Femur (tissue), 1 donor: ENCODE data around the gene ZNF574.

Experiments
- DNase-seq: peaks from one replicate; pipeline ENCODE4 v3.0.0-alpha.2; 2017

Gene ZNF574

DNA sequence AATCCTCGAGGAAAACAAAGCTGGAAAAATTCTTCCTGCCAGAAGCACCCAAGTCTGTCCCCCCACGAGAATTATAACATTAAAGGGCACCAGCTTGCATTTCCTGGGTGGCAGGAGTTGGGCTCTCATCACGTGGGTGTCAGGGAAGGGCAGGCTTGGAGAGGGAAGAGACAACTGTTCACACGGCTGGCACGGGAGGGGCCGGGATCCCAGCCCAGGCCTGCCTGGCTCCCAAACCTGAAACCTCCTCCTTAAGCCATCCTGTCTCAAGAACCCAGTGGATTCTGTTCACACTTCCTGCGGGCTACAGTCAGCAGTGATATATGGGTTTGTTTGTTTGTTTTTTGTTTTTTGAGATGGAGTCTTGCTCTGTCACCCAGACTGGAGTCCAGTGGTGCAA is 18.1 kb upstream of the ZNF574 start:
- DNase-seq = no peak

DNA sequence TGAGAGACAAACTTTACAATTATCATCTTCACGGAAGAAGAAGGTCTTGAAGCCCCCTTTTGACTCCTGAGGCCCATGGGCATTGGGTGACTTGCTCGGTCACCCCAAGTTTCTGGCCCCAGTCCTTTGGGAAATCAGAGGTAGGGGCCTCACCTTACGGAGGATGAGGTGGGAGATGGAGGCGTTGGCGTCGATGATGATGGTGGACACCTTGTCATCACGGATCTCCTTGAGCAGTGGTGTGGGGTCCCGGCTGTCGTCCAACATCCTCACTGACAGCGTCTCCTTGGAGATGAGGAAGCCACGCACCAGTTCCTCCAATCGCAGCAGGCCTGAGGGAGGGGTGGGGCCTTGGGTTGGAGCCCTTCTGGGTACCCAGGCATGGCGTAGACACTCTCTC is 16.8 kb upstream of the ZNF574 start:
- DNase-seq = no peak

DNA sequence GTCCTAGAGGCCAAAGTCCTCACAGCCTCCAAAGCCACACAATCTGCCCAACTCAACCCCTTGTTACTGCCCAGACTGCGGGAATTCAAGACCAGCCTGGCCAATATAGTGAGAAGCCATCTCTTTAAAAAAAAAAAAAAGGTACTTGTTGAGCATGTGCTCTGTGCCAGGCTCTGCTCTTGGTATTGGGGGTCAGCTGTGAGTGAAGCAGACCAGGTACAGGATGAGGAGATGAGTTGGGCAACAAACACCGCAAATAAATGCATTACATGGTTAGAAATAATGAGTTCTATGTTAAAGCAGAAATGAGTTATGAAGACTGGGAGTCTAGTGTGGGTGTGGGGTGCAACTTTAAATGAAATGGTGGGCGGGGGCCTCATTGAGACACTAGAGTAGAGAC is 15.8 kb upstream of the ZNF574 start:
- no peak for DNase-seq

DNA sequence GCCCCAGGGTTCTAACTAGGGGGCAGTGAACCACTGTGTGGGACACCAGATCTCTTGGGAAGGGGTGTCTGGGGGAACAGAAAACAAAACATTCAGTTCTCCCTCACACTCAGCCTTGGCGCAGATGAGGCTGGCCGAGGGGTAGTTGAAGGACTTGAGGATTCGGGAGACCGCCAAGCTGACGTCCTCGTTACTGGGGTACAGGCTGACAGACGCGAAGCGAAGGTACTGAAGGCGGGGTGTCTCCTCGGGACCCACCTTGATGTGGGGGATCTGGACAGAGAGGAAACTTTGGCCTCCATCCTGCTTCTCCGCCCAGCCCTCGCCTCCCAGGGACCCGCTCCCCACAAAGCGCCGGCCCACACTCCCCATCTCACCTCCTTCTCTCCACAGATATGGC is 13.6 kb upstream of the ZNF574 start:
- no peak for DNase-seq

DNA sequence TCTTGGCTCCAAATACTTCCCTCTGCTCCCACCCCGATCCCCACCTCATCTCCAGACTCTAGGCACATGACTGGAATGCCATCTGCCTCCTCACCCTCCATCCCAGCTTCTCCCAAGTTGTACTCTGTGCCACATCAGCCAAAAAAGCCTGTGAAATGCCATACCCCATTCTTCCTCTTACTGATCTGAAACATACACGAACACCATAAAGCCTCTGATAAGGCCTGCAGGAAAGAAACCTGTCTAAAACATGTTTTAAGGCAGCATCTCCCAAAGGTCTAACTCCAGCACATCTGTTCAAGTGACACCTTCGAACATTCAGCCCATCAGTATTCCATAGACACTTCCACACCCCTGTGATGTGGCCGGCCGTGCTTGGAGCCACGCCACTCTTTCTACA is 11.5 kb upstream of the ZNF574 start:
- no peak for DNase-seq

DNA sequence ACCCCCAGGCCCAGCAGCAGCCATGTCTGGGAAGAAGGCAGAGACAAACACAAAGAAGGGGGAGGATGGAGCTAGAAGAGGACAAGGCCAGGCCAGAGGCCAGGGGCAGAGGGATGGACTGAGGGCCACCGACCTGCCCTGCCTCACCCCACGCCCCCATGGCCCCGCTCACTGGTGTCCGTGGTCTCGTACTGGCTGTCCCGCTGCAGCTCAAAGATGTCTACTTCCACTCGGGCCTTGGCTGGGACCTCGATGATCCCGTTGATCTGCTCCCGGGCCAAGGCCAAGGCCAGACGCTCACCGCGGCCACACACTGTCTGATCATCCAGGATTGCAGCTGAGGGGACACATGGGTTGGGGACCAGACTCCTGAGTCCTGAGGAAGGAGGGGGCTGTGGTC is 10.9 kb upstream of the ZNF574 start:
- DNase-seq = no peak

DNA sequence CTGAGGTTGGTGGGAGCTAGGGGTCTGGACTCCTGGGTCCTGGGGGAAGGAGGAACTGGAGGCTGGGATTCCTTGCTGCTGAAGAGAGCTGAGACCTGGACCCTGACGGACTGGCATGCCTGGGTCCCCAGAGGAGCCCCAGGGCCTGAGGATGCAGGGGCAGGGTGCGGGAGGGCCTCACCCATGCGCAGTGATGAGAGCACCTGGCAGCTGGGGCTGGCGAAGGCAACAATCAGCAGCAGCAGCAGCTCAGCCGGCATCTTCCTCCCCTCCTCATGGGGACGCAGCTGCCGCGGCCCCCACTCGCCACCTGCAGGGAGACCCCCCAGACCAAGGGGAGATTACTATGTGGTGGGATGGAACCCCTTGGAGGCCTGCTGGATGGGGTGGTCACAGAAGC is 10.5 kb upstream of the ZNF574 start:
- DNase-seq = no peak

DNA sequence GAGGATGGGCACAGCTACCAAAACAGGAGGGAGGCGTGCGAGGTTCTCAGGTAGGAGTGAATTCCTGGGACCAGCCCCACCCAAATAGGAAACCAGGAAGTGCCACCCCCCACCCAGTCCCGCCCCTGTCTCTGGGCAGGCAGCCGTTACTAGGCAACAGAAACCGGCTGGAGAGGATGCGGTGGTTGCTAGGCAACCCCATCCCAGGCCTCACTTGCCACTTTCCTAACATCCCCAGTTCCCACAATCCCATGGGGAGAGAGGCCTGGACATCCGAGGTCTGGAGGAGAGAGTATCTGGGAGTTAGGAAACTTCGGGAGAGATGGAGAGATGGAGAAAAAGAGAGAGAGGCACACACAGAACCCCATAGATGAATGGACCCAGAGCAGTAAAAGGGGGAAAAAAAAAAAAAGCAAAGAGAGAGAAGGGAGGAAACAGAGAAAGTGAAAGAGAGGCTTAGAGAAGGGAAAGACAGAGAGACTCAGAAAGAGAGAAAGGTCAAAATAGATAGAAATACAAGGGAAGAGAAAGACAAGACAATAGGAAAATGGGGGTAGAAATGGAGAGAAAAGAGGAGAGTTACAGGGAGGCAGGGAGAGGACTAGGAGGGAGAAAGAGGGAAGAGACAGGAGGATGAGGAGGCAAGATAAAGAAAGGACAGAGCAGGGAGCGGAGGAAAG is 9.8 kb upstream of the ZNF574 start:
- no peak for DNase-seq

DNA sequence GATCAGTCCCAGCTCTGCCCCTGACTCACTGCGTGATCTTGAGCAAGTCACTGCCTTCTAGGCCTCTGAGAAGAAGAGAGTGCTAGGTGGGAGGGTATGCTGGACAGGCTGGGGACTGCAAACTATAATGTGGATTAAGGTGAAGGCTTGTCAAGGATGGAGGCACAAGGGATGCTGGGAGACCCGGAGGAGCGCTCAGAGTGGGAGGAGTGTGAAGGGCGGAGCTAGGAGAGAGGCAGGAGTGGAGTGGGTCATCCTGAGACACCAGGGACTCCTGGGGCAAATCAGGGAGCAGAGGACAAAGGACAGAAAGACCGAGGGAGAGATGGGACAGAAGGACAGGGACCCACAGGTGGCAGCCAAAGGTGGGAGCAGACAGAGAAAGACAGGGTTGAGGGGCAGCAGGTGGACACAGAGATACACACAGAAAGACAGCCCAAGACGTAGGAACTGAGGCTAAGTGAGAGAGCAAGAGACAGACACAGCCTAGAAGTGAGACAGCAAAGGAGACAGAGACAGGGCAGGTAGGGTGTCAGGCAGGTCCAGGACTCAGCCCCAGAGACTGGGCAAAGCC is 8.6 kb upstream of the ZNF574 start:
- DNase-seq = no peak

DNA sequence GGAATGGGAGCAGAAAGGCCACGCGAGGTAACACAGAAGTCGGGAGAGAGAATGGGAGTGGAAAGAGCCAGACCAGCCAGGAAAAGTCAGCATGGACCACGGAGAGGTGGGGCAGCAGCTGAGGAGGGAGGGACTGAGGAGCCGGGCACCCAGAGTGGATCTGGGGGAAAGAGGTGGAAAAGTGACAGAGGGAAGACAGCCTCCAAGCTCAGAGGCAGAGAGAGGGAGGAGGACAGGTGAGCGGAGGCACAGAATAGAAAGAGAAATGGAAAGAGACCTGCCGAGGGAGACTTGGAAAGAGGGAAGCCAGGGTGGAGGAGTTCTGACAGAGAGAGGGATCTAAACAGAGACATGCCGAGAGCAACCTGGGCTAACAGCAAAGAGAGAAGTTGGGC is 7.6 kb upstream of the ZNF574 start:
- DNase-seq = no peak

DNA sequence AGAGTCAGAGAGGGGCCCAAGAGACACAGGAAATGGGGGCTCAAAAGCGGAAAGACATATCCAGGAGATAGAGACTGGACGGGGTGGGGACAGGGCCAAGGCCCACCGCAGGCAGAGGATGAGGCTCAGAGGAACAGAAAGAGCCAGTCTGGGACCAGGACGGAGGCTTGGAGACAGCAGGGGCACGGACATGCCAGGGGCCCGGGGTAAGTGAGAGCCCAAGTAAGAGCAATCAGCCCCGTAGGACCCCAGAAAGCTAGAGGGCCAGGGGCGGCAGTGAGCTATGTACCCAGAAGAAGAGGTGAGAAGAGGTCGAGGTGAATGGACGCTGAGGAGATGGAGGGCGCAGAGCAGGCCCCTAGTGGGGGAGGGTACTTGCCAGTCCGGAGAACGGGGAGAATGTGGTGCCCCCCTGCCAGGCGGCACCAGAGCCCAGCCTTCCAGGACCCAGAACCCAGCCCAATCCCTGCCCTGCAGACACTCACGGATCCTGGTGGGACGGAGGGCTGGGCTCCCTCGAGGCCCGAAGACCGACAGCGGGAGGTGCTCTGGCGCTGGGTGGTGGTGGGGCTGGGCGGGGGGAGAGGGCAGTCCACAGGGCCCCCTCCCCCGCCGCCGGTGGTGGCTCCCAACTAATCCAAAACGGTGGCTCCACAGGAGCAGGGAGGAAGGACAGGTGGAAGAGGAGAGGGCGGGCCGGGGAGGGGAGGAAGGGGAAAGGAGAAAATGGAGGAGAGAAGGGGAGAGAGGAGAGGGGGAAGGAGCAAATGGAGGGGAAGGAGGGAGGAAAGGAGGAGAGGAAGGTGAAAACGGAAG is 7.0 kb upstream of the ZNF574 start:
- DNase-seq = no peak

DNA sequence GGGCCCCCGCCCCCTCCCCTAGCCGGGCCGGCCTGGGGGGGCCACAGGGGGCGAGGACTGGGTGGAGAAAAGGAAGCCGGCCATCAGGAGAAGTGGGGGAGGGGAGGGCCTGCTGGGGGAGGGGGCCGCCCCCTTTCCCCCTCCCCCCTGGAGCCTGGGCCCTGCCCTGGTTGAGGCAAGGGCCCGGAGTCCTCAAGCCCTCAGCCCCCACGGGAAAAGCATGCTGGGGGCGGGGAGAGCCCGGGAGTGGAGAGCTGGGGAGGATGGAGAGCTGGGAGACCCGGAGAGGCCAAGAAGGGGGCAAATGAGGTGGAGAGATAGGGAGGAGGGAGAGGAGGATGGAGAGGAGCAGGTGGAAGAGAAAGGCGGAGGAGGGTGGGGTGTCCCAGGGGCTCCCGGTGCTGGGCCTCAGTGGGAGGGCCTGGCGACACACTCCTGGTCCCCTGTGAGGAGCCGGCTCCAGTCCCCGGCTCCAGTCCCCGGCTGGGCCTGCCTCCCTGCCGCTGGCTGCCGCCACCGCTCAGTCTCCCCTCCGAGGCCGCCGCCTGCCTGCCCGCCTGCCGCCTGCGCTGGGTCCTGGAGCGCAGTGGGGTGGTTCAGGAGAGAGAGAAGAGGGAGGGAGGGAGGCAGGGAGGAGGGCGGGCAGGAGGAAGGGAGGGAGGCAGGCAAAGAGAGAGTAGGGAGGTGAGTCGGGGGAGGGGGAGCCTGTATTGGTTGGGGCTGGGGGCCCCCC is 6.2 kb upstream of the ZNF574 start, which contains the start of gene GRIK5:
Gene GRIK5, minus strand, starts transcription at position 588 of the 733 bp plus-strand sequence. CDS start 4,436 bp downstream, outside the sequence.
- no peak for DNase-seq

DNA sequence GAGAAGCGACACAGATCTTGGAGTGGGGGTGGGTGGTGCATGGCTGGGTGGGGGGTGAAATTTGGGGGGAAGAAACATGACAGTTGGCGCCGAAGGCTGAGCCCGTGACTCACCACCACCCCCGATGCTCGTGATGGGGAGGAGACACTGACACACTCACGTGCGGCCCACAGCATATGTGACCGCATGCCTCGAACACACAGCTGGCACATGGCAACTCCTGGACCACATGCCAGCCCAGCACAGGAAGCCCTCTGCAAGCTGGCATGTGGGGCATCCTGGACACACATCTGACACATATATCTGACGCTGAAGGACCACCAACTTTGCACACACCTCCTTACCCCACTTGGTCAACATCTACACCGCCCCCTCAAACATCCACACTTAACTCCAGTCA is 4.7 kb upstream of the ZNF574 start:
- DNase-seq = no peak

DNA sequence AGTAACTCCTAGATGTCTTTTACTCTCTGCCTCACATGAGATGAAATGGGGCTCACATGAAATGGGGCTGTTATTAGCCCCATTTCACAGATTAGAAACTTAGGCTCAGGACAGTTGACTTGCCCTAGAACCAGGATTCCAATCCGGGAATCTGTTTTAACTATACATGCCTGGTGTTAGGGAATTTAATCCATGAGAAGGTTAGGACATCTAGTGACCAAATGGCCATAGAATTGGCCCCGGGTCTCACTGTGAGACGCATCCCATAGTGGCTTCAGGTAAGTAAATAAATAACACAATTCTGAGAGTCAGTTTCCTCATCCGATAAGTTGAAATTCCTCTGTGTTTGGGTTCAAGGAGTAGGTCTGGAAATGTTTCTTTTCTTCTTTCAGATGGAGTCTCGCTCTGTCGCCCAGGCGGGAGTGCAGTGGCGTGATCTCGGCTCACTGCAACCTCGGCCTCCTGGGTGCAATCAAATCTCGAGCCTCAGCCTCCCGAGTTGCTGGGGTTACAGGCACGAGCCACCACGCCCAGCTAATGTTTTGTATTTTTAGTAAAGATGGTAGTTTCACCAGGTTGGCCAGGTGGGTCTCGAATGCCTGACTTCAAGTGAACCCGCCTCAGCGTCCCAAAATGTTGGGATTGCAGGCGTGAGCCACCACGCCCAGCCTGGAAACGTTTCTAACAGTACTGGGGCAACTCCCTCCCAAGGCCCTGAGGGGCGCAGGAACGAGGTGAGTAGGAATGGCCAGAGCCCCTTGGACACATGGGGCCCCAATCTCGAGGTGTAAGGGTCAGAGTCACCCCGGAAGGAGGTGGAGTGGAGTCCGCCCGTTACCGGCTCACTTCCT is 1.2 kb upstream of the ZNF574 start:
- no peak for DNase-seq

DNA sequence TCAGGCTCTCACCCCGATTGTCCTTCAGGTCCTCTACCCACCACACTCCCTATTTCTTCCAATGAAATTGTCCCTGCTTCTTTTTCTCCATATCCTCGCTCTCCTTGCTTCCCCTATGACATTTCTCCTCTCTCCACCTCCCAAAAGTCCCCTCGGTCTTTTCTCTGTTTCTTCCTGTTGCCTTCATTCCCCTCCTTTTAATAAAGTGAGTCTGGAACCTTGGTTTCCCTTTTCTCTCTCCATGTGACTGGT is 676 bp upstream of the ZNF574 start:
- no peak for DNase-seq

DNA sequence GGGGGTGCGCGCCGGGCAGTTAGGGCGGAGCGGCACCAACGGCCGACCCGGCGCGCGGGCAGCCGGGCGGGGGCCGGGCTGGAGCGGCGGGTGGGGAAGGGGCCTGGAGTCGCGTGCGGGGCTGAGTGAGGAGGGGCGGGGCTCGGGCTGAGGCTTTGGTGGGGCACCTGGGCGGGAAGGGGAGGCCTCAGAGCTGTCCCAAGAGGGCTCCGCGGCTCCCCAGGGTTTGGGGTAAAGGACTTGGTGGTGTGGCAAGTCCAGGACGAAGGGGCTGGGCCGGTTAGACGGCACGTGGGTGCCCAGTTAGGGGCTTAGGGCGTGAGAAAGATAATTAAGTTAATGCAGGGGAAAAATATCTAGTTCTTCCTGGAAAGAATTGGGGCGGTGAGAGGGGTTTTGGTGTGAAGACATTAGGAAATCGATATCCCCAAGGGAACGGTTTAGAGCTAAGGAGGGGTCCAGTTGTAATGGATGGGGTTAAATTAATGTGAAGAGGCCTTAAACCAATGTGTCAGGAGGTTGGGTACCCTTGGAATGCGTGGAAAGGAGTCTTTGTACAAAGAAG is 496 bp downstream of the ZNF574 start:
- no peak for DNase-seq

DNA sequence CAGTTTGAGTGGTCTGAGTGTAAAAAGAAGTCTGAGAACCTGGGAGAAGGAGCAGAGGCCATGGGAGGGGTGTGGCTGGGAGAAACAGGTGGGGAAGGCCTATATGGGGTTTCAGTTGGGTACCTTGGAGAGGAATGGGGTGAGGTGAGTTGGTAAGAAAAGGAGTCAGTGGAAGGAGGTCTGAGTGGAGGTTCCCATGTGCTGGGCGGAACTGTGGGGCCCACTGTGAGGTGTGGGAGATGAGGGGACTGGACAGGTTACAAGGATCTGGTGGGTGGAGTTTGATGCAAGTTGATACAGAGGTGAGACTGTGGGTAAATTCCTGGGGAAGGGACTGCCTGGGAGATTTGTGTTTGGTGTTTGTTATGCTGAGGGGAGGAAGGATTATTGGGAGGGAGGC is 2.1 kb downstream of the ZNF574 start:
- no peak for DNase-seq

DNA sequence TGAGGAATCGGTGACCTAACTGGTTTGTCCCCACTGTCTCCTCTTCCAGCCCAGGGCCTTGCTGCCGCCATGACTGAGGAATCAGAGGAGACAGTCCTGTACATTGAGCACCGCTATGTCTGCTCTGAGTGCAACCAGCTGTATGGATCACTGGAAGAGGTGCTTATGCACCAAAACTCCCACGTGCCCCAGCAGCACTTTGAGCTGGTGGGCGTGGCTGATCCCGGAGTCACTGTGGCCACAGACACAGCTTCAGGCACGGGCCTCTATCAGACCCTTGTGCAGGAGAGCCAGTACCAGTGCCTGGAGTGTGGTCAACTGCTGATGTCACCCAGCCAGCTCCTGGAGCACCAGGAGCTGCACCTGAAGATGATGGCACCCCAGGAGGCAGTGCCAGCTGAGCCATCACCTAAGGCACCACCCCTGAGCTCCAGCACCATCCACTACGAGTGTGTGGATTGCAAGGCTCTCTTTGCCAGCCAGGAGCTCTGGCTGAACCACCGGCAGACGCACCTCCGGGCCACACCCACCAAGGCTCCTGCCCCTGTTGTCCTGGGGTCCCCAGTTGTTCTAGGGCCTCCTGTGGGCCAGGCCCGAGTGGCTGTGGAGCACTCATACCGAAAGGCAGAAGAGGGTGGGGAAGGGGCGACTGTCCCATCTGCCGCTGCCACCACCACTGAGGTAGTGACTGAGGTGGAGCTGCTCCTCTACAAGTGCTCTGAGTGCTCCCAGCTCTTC is 2.7 kb downstream of the ZNF574 start:
- DNase-seq = no peak

DNA sequence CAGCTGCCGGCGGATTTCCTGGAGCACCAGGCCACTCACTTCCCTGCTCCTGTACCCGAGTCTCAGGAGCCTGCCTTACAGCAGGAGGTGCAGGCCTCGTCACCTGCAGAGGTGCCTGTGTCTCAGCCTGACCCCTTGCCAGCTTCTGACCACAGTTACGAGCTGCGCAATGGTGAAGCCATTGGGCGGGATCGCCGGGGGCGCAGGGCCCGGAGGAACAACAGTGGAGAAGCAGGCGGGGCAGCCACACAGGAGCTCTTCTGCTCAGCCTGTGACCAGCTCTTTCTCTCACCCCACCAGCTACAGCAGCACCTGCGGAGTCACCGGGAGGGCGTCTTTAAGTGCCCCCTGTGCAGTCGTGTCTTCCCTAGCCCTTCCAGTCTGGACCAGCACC is 3.3 kb downstream of the ZNF574 start:
- no peak for DNase-seq

DNA sequence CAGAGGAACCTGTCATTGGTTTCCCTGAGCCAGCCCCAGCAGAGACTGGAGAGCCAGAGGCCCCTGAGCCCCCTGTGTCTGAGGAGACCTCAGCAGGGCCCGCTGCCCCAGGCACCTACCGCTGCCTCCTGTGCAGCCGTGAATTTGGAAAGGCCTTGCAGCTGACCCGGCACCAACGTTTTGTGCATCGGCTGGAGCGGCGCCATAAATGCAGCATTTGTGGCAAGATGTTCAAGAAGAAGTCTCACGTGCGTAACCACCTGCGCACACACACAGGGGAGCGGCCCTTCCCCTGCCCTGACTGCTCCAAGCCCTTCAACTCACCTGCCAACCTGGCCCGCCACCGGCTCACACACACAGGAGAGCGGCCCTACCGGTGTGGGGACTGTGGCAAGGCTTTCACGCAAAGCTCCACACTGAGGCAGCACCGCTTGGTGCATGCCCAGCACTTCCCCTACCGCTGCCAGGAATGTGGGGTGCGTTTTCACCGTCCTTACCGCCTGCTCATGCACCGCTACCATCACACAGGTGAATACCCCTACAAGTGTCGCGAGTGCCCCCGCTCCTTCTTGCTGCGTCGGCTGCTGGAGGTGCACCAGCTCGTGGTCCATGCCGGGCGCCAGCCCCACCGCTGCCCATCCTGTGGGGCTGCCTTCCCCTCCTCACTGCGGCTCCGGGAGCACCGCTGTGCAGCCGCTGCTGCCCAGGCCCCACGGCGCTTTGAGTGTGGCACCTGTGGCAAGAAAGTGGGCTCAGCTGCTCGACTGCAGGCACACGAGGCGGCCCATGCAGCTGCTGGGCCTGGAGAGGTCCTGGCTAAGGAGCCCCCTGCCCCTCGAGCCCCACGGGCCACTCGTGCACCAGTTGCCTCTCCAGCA is 4.2 kb downstream of the ZNF574 start:
- no peak for DNase-seq
